ENCODE results near the gene CLP1.

The CLP1 gene

DNA sequence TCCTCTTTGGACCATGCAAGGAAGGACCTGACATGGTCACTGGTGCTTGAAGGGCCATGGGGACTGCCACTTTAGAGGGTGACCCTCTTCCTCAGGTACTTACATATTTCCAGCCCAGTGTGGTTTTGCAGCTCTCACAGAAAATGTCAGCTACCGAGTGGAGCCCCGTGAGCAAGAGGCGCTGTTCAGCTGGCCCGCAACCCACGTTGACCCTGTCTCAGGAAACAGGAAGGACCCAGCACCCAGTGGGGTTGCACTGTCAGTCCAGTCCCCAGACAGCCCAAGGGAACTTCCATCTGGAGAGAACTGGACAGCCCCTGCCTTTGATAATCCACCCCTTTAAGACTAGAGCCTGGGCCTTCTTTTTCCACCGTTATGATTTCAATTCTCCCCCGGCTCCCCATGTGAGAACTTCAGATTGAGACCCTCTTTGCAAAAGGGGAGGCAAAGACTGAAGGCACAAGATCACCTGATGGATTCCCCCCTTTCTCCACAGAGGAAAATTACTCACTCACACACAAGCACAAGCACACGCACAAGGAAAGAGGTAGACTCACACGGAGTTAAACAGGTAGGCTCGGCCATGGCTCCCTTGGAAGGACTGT is 11.3 kb upstream of the CLP1 start:
- TF ChIP-seq CTCF (IDR thresholded peaks at IDR 0.05; ENCODE audit: low read length, missing control alignments): no peak
- no peak overlapping the region for H3K4me3 ChIP-seq (replicated peaks; ENCODE audit: low read depth, low read length)
- no peak for DNase-seq (ENCODE audit: low read depth)

GRCh38 chr11:57646799-57647303 is 10.7 kb upstream of the CLP1 start:
- no peak overlapping the region for H3K4me3 ChIP-seq (replicated peaks; ENCODE audit: low read depth, low read length)
- DNase-seq (ENCODE audit: low read depth): no peak
- TF ChIP-seq CTCF (IDR thresholded peaks at IDR 0.05; ENCODE audit: low read length, missing control alignments): no peak

DNA sequence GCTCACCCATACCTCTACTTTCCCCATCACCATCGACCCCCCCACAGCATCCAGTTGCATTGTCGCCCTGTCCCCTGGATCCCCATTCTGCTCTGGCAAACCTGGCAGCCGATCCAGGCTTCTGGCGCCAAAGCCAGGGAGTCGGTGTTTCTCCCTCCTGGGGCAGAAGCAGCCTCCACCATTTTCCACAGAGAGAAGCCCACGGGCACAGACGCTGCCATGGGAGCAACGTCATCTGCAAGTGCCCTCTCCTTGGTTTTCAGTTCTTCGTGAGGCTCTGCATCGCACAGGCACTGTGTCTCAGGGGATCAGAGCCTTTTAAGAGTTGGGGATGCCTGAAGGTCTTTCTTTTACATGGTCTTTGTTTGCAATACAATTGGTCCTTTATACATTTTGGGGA is 10.2 kb upstream of the CLP1 start:
- TF ChIP-seq CTCF (IDR thresholded peaks at IDR 0.05; ENCODE audit: low read length, missing control alignments): no peak
- no peak overlapping the region for H3K4me3 ChIP-seq (replicated peaks; ENCODE audit: low read depth, low read length)
- no peak for DNase-seq (ENCODE audit: low read depth)

DNA sequence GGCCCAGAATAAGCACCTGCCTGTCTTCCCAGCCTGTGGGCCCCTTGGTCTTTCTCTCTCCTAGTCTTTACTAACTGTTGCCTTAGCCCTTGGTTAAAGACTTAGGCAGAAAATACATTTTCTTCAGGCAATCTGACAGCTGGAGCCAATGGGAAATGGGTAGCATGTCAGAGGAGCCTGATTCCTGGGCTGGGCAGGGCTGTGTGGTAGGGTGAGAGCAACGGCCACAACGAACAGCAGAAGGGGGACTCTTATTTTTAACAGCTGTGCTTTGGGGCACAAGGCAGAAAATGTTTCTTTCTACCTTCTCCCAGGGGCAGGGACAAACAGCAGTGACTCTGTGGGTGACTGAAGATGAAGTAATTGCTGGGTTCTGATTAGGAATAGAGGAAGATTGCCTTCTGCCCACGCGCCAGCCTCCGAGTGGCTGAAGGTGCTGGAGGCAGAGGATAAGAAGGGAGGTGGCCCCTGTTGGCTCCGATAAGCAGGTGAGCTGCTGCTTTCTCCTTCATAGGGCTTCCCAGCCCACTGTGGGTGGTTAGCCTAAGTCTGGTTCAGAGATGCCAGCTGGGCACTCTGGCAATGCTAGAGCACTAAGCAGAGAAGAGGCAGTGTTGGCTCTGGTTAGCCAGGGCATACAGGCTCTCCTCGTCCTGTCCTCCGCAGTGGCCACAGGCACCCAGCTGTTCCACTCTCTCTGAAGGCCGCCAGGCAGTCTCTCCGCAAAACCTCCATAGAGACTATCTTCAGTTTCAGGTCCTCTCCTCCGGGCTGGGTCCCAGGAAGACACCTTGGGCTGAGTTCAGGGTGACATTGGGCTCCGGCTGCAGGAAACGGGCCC is 9.4 kb upstream of the CLP1 start:
- peak overlapping the region; percentile 74 for H3K4me3 ChIP-seq (replicated peaks; ENCODE audit: low read depth, low read length)
- TF ChIP-seq CTCF (IDR thresholded peaks at IDR 0.05; ENCODE audit: low read length, missing control alignments): no peak
- no peak for DNase-seq (ENCODE audit: low read depth)

DNA sequence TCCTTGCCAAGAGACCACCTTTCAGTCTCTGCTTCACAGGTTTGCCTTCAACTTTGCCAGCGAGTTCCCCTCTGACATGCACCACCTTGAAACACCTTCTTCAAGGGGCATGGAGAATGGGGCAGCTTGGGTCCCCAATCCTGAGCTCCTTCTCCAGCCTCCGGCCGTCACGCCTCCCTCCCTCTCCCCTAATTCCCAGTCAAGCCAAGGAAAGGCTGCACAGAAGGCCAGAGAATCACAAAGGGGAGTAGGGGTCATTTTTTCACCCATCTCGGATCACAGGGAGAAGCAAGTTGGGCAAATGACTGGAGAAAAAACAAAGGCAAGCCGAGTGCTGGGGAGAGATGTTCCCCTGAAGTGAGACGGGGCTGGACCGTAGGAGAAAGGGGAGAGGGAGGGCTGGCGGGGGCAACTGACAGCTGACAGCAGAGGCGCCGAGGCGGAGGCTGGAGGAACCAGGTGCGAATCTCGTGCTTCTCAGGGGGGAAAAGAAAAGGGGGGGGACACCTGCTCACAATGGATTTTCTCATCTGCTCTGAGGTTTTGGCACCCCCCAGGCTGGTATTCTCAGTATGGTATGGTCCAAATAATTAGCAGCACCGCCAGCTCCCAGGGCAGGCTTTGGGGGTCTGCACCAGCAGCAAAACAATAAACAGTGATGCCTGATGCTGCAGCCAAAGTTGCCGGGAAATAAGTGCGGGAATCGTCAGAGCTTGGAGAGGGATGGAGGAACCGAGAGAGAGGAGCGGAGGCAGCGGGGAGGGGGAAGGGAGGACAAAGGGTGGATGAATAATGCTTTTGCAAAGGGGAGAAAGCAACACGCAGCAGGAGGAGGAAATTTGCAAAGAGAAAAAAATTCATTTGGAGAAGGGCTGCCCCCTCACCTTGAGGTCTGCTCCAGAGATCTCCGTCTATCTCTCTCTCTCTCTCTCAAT is 8.5 kb upstream of the CLP1 start:
- peak overlapping the region; percentile 74 for H3K4me3 ChIP-seq (replicated peaks; ENCODE audit: low read depth, low read length)
- peak; percentile 42 for DNase-seq (ENCODE audit: low read depth)

More for the DNA sequence above, 8.5 kb upstream of the CLP1 start:
- no peak for TF ChIP-seq CTCF (IDR thresholded peaks at IDR 0.05; ENCODE audit: low read length, missing control alignments)
